Measurements from ENCODE around the gene SNX25. TPM values are rescaled to one million over a fixed set of nuclear protein-coding genes. Genes with fewer than 3 reads are reported as not detected.

Gene SNX25
- total and polyA plus RNA-seq, 2 experiments from 2014 or later, result 6.9 to 25.0 TPM

DNA sequence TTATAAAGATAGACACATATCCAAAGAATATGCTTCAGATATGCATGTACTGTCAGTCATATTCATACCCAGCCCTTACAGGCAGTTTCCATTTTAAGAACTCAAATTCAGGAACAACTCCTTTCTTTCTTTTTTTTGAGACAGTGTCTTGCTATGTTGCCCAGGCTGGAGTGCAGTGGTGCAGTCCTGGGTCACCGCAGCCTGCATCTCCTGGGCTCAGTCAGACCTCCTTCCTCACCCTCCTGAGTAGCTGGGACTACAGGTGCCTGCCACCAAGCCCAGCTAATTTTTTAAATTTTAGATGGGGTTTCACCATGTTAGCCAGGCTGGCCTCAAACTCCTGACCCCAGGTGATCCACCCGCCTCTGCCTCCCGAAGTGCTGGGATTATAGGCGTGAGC, 34.5 kb downstream of the SNX25 start:
- peaks cover 3% of the 10 kb centered on the region; the same call in 1 of the 2 replicates for H3K4me1 ChIP-seq (ENCODE audit: insufficient read depth)
- Mint-ChIP-seq H3K27ac (no peak overlapping the region), H3K27me3 (ENCODE audit: insufficient read depth, low read depth, poor library complexity) (peaks cover 3% of the 10 kb centered on the region), H3K4me3 (no peak overlapping the region), H3K9me3 (peaks cover 15% of the 10 kb centered on the region), H3K4me1 (peaks cover 12% of the 10 kb centered on the region), H3K36me3 (ENCODE audit: low read depth) (peaks cover 19% of the 10 kb centered on the region)
- H3F3A ChIP-seq (replicated peaks; ENCODE audit: low read depth), result no peaks in the 10 kb centered on the region
- H2AFZ ChIP-seq, result no peak overlapping the region
- no peaks in the 10 kb centered on the region for H4K20me1 ChIP-seq (replicated peaks; ENCODE audit: insufficient read depth)
- H3K4me3 ChIP-seq, result no peak overlapping the region
- H3K4me2 ChIP-seq, result no peak overlapping the region
- H3K79me2 ChIP-seq (replicated peaks; ENCODE audit: insufficient read depth), result peaks cover 14% of the 10 kb centered on the region
- H3K9me2 ChIP-seq (ENCODE audit: insufficient read depth), result no peaks in the 10 kb centered on the region
- DNase-seq (ENCODE audit: low spot score) (no peak), ATAC-seq (no peak)
- TF ChIP-seq, protein P1, sequence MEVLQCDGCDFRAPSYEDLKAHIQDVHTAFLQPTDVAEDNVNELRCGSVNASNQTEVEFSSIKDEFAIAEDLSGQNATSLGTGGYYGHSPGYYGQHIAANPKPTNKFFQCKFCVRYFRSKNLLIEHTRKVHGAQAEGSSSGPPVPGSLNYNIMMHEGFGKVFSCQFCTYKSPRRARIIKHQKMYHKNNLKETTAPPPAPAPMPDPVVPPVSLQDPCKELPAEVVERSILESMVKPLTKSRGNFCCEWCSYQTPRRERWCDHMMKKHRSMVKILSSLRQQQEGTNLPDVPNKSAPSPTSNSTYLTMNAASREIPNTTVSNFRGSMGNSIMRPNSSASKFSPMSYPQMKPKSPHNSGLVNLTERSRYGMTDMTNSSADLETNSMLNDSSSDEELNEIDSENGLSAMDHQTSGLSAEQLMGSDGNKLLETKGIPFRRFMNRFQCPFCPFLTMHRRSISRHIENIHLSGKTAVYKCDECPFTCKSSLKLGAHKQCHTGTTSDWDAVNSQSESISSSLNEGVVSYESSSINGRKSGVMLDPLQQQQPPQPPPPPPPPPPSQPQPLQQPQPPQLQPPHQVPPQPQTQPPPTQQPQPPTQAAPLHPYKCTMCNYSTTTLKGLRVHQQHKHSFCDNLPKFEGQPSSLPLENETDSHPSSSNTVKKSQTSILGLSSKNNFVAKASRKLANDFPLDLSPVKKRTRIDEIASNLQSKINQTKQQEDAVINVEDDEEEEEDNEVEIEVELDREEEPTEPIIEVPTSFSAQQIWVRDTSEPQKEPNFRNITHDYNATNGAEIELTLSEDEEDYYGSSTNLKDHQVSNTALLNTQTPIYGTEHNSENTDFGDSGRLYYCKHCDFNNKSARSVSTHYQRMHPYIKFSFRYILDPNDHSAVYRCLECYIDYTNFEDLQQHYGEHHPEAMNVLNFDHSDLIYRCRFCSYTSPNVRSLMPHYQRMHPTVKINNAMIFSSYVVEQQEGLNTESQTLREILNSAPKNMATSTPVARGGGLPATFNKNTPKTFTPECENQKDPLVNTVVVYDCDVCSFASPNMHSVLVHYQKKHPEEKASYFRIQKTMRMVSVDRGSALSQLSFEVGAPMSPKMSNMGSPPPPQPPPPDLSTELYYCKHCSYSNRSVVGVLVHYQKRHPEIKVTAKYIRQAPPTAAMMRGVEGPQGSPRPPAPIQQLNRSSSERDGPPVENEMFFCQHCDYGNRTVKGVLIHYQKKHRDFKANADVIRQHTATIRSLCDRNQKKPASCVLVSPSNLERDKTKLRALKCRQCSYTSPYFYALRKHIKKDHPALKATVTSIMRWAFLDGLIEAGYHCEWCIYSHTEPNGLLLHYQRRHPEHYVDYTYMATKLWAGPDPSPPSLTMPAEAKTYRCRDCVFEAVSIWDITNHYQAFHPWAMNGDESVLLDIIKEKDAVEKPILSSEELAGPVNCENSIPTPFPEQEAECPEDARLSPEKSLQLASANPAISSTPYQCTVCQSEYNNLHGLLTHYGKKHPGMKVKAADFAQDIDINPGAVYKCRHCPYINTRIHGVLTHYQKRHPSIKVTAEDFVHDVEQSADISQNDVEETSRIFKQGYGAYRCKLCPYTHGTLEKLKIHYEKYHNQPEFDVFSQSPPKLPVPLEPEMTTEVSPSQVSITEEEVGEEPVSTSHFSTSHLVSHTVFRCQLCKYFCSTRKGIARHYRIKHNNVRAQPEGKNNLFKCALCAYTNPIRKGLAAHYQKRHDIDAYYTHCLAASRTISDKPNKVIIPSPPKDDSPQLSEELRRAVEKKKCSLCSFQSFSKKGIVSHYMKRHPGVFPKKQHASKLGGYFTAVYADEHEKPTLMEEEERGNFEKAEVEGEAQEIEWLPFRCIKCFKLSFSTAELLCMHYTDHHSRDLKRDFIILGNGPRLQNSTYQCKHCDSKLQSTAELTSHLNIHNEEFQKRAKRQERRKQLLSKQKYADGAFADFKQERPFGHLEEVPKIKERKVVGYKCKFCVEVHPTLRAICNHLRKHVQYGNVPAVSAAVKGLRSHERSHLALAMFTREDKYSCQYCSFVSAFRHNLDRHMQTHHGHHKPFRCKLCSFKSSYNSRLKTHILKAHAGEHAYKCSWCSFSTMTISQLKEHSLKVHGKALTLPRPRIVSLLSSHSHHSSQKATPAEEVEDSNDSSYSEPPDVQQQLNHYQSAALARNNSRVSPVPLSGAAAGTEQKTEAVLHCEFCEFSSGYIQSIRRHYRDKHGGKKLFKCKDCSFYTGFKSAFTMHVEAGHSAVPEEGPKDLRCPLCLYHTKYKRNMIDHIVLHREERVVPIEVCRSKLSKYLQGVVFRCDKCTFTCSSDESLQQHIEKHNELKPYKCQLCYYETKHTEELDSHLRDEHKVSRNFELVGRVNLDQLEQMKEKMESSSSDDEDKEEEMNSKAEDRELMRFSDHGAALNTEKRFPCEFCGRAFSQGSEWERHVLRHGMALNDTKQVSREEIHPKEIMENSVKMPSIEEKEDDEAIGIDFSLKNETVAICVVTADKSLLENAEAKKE (CRISPR knock-in tag; IDR thresholded peaks at IDR 0.05), result no peak
- TF ChIP-seq CREB1 (CRISPR knock-in tag; IDR thresholded peaks at IDR 0.05; ENCODE audit: low read depth) (no peak), EZH2 (IDR thresholded peaks at IDR 0.05; ENCODE audit: low read depth, unreplicated experiment) (no peak), JUNB (IDR thresholded peaks at IDR 0.05; ENCODE audit: unreplicated experiment) (no peak), REST (IDR thresholded peaks at IDR 0.05; ENCODE audit: unreplicated experiment) (no peak), POLR2AphosphoS5 (IDR thresholded peaks at IDR 0.05; ENCODE audit: low read depth) (no peak), EZH2phosphoT487 (IDR thresholded peaks at IDR 0.05; ENCODE audit: unreplicated experiment) (no peak)
- peaks cover 7% of the 10 kb centered on the region; the same call in 1 of the 2 replicates for H3K36me3 ChIP-seq (ENCODE audit: insufficient read depth)
- no peaks in the 10 kb centered on the region for H3K27me3 ChIP-seq (ENCODE audit: insufficient read depth)
- H3K27ac ChIP-seq (ENCODE audit: low read depth), result no peak overlapping the region

Measured in GM23338 (cell line).